ENCODE results near the gene UBXN2A.

UBXN2A gene

DNA sequence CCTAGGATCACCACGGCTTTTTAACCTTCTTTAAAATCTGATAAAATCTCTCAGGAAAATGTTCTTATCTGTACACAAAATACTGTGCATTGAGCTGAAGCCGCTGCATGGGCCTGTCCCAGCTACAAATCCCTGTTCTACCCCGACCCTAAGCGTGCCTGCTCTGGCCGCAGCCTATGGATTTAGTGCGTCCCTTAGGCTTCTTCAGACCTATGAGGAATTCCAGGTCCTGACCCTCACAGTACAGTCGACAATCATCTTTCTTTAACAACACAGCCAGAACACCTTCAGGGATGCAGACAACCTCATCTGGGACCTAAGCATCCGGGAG lies 107.4 kb downstream of the UBXN2A start:
- DNase-seq: no peak

DNA sequence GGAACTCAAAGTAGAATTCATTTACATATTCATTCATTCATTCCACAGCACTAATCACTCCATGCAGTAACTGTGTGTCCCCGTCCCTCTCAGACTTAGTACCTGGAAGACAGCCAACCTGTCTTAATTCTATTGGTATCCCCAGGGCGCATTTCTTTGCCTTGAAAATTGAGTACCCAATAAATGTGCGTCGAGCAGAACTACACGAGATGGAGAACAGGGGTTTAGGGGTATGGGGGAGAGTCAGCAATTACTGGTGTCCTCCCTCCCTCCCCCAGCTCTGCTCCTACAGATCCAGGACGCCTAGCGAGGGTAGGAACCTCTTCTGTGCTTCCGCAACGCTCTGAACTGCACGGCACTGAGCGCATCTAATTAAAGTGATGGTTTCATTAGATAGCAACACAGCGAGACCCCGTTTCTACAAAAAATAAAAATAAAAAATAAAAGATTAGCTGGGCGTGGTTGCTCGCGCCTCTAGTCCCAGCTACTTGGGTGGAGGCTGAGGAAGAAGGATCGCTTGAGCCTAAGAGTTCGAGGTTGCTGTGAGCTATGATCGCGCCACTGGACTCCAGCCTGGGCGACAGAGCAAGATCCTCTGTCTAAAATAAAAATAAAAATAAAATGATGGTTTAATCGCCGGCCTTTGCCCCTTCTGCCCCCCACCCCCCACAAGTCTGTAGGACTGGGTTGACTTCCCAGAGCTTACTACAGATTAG lies 108.7 kb downstream of the UBXN2A start:
- no peak for DNase-seq

DNA sequence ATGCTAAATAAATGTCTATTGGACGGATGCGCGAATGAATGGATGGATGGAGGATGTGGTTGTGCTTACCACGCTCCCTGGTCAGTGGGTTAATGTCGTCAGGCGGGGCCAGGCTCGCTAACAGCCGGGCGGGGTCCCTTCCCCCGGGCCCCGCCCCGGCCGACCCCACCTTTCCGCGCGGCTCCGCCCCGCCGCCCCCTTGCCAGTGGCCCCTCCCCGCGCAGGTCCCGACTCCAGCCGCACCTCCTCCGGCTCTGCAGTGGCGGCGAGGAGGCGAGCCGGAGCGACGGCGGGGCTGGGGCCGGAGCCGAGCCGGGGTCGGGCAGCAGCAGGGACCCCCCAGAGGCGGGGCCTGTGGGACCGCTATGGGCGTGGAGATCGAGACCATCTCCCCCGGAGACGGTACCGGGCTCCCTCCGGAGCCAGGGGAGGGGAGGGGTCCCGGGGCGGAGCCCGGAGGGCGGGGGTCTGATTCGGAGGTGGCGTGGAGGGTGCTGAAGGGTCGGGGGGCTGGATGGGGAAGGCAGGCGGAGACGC lies 109.3 kb downstream of the UBXN2A start, which contains the start of gene FKBP1B:
FKBP1B (plus strand) TSS at position 257 of the 537 bp plus-strand sequence; CDS start at position 366, 109 bp downstream.
- DNase-seq: peak; percentile 57

DNA sequence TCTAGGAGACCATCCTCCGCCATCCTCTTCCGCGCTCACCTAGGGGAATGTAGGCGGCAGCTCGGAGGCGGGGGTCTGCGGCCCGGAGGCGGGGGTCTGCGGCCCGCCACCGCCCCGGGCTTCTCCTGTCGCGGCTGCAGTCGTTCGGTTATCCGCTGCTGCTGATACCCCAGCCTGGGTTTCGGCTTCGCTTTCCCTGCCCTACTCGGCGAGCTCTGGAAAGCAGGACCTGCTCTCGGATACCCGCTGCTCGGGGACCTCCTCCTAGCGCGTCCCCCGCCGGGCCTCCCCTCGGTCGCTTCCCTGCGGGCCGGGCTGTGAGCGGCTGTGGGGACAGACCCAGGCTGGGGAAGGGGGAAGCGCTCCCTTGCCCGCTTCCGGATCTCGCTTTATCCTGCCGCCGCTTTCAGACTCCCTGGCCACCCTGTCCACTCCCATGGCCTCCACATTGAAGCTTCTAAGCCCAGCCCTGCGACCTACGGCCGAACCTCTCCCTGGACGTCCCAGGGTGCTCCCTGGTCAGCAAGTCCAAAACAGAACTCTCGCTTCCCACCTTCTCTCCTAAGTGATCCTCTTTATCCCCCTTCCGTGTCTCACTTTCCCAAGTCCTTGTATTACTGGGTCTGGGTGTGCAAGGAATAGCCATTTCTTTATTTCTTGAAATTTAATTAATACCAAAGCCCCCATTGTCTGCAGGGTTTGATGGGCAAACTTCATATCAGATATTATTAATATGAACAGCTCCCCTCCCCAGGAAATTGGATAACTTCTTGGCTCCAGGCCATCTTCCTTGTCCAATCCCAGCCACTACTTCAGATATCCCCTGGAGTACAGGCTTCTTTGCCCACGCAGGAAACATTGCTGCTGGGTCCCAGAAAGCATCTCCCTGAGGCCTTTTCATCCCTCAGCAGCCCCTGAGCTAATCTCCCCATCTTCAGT lies 110.0 kb downstream of the UBXN2A start:
- no peak for DNase-seq

DNA sequence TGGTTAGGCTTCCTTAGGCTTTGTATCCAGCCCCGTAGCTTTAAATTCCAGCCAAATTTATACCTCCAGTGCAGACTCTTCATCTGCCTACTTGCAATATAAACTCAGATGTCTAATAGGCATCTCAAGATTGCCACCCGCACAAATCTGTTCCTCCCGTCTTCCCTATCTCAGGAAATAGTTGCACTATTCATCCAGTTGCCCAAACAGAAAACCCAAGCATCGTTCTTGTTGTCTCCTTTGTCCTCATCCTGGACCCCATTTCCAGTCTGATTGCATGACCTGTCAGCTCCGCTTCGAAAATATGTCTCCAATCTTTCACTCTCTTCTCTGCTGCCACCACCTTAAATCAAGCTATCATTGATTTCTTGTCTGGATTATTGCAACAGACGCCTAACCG lies 111.6 kb downstream of the UBXN2A start:
- DNase-seq: no peak

DNA sequence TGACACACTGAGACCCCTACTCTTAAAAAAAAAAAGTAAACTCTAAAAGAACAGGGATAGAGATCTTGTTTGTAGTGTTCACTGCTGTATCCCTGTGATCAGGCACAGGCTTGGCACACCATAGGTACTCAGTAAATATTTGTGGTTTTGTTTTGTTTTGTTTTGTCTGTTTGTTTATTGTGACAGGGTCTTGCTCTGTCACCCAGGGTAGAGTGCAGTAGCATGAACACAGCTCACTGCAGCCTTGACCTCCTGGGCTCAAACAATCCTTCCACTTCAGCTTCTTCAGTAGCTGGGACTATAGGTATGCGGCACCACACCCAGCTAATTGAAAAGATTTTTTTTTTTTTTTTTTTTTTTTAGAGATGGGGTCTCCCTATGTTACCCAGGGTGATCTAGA lies 112.7 kb downstream of the UBXN2A start:
- DNase-seq: no peak
